ENCODE measurements around the gene TRIL.

The TRIL gene

DNA sequence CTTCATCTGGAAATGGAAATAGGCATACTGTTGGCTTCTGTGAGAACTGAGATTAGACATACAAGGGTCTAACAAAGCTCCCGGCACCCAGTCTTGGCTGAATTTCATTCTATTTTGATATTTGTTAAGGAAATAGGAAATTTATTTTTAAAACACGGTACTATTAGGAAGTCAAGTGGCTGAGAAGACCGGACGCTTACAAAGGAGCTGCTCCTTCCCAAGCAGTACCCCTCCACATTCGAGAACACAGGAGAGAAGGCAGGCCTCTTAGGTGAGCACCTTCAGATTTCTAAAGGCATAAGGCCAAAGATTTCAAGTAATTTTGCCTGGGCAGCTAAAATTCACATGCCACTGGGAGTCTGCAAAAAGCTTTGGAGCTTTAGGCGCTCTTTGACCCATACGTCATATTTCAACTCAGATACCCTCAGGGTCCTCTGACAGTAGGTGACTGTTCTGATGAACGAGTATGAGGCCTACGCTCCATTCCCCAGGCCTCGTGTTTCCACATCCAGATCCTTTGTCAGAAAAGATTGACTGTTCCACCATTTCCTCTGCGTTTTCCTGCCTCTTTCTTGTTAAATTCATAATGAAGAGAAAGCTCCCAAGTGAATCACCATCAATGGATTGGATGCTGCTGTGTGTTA lies 17.3 kb downstream of the TRIL start:
- no peak for DNase-seq (ENCODE audit: low spot score)
- TF ChIP-seq, protein P1, sequence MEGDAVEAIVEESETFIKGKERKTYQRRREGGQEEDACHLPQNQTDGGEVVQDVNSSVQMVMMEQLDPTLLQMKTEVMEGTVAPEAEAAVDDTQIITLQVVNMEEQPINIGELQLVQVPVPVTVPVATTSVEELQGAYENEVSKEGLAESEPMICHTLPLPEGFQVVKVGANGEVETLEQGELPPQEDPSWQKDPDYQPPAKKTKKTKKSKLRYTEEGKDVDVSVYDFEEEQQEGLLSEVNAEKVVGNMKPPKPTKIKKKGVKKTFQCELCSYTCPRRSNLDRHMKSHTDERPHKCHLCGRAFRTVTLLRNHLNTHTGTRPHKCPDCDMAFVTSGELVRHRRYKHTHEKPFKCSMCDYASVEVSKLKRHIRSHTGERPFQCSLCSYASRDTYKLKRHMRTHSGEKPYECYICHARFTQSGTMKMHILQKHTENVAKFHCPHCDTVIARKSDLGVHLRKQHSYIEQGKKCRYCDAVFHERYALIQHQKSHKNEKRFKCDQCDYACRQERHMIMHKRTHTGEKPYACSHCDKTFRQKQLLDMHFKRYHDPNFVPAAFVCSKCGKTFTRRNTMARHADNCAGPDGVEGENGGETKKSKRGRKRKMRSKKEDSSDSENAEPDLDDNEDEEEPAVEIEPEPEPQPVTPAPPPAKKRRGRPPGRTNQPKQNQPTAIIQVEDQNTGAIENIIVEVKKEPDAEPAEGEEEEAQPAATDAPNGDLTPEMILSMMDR (IDR thresholded peaks at IDR 0.05; ENCODE audit: extremely low read depth, missing control alignments): no peak

DNA sequence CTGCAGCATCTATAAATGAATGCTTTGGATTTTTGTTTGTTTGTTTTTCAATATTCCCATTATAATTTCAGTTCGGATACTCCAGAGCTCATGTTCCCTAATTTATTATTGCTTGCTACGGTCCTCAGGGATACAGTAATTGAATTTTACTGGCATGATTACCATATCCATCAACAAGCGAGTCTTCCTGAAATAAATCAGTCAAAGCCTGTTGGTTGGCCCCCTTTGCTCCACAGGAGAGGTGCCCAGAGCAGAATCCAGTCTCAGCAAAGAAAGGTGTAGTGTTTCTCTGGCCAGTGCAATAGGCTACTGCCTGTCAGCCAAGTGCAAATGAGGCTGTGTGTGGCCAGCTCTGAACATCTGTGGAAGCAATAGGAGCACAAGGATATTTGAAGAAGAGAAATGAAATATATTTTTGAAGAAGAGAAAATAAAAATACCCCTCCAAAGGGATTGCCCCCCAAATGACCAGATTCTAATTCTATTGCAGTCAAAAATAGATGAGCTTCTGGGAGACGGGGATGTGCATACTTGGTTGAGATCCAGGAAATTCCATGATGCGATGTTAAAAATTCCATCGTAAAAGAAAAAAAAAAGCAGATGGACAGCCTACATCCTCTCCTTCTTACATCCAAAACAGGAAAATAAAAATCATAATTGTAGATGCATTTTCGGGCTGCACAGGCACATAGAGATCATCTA lies 18.1 kb downstream of the TRIL start:
- DNase-seq (ENCODE audit: low spot score): no peak

DNA sequence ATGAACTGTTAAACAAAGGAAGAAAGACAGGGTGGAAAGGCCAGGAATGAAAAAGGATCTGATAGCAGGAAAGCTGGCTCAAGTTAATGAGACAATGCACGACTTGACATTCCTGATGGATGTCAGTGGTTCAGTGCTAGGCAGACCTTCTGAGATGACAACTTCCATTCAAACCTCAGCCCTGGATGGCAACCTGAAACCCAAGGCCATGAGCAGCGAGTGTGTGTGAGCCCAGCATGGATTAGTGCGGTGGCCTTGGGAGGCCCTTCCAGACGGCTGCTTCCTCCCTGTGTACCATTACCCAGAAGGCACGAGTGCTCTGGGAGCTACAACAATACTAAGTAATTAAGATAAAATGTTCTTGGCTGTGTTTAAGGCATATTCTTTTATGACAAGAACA lies 18.8 kb downstream of the TRIL start:
- TF ChIP-seq, protein P1 (IDR thresholded peaks at IDR 0.05; ENCODE audit: extremely low read depth, missing control alignments): no peak

More for the DNA sequence above, 18.1 kb downstream of the TRIL start:
- TF ChIP-seq, protein P1 (IDR thresholded peaks at IDR 0.05; ENCODE audit: extremely low read depth, missing control alignments): no peak

DNA sequence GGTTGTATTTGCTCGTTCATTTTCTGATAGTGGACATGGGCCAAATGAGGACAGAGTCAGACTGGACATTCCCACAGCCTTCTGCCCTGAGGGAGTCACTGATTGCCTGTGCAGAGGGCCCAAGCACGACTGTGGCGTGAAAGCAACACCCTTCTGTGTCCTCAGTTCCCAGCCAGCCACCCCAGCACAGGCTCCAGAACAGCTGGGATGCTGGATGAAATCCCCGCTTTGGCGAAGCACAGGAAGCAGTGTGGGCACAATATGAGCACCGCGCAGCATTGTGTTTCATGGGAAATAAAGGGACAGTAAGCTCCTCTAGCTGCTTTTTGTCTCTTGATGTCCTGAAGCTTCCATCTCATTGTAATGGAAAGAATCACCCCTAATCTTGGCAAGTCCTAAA lies 20.5 kb downstream of the TRIL start:
- TF ChIP-seq, protein P1 (IDR thresholded peaks at IDR 0.05; ENCODE audit: extremely low read depth, missing control alignments): no peak
- DNase-seq (ENCODE audit: low spot score): no peak

More for the DNA sequence above, 18.8 kb downstream of the TRIL start:
- DNase-seq (ENCODE audit: low spot score): no peak

DNA sequence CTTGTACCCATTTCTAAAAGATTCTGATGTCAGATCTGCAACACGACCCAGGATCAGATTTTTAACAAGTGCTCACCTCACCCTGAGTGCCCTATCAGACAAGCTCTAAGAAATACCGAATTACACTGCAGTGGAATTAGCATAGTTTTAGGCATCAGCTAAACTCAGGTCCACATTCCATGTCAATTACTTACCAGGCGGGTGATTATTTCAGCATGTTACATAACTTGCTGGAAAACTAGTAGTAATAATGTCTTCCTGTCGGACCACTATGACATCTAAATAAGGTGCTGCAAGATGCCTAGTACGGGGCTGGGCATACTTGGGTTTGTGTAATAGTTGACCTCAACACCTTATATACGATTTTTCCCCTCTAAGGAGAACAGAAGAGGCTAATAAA lies 21.0 kb downstream of the TRIL start:
- TF ChIP-seq, protein P1 (IDR thresholded peaks at IDR 0.05; ENCODE audit: extremely low read depth, missing control alignments): no peak
- DNase-seq (ENCODE audit: low spot score): no peak

DNA sequence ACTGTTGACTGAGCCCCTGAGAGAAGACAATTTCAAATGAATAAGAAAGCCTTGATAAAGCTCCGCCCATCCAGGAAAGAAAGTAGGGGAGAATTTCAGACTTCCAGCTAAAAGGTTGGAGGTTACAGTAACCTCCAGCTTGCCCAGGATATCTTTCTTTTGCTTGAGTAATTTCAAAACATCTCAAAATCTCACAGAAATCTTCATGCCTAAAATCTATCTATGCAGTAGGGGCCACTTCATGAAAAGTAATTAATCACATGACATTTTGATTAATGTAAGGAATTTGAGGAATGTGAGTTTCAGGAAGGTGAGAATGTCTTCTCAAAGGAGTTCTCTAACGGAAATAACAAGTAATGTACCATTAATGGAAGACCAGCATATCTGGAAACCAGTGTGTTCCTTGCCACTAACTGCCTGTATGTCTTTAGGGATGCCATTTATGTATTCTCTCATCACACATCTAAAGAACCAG lies 24.2 kb downstream of the TRIL start:
- no peak for DNase-seq (ENCODE audit: low spot score)
- TF ChIP-seq, protein P1 (IDR thresholded peaks at IDR 0.05; ENCODE audit: extremely low read depth, missing control alignments): no peak

DNA sequence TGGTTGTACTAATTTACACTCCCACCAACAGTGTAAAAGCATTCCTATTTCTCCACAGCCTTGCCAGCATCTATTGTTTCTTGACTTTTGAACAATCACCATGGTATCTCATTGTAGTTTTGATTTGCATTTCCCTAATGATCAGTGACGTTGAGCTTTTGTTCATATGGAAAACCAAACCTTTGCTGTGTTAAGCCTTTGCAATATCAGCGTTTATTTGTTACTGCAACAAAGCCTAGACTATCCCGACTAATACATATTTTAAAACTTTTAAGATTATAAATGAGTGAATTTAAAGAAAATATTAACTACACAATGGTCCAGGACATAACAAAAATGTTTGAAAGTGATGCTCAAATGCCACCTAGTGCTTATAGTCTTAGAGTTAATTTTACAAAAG lies 26.6 kb downstream of the TRIL start:
- TF ChIP-seq, protein P1 (IDR thresholded peaks at IDR 0.05; ENCODE audit: extremely low read depth, missing control alignments): no peak

More for the DNA sequence above, 26.6 kb downstream of the TRIL start:
- no peak for DNase-seq (ENCODE audit: low spot score)
